Nephron (organoid): ENCODE data around the gene VRK2.

Source experiments
- H3K27ac Mint-ChIP-seq, 3 experiments: 2 replicates each; pipeline ENCODE4 v1.8.0; 2020; ENCODE audit warnings: mixed read lengths in 3 of 3, mild to moderate bottlenecking in 2 of 3, moderate library complexity in 1 of 3
- H3K27me3 Mint-ChIP-seq: 2 replicates; pipeline ENCODE4 v1.8.0; 2021; ENCODE audit warnings: low read depth, mild to moderate bottlenecking, moderate library complexity, mixed read lengths
- H3K36me3 Mint-ChIP-seq: 2 replicates; pipeline ENCODE4 v1.8.0; 2020; ENCODE audit warnings: low read depth, mixed read lengths
- H3K4me1 Mint-ChIP-seq: 2 replicates; pipeline ENCODE4 v1.8.0; 2020; ENCODE audit warnings: mixed read lengths
- H3K4me3 Mint-ChIP-seq, 3 experiments: 2 replicates each; pipeline ENCODE4 v1.8.0; 2020; ENCODE audit warnings: mild to moderate bottlenecking in 3 of 3, mixed read lengths in 3 of 3, moderate library complexity in 2 of 3
- H3K9me3 Mint-ChIP-seq: 2 replicates; pipeline ENCODE4 v1.8.0; 2020; ENCODE audit warnings: mixed read lengths
- TF ChIP-seq, protein P1 (sequence below), 3 experiments: fragments of 200-600 bp; sonication (generic); IDR thresholded peaks; one replicate each; pipeline ENCODE4 v1.5.0; 2021; ENCODE audit warnings: antibody characterized with exemption in 3 of 3; ENCODE audit not compliant: unreplicated experiment in 3 of 3

VRK2 gene

DNA sequence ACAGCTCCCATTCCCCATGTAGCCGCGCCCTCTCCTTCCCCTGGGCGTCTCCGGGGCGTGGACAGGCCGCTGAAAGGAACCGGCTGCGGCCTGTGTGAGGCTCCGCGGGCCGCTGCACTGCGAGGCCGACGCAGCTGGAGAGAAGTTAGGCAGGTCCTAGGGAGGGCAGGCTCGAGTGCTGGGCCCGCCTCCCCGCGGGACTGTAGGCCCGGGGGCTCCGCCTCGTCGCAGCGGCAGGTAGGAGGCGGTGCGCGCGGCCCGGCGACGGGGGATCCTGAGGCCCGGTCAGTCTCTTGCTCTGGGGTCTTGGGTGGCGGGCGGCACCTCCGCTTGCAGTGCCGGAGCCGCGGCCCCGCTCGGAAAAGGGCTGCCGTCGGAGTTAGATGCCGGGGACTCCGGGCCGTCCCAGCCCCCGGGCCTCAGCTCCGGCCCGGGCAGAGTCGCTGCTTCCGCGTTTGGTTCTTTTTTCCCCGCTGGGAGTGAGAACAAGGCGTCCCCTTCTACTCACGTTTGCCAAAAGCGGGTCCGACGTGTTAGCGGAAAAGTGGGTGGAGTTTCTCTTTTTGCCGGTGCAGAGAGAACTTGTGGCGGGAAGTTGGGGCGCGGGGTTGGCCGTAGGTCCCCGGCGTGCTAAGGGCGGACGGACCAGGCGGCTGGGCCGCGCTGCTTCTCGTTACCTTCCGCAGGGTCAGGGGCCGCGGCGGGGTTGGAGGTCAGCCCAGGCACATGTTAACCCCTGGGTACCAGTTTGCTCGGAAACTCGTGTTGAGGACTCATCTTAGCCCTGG lies at the start of gene VRK2:
VRK2 (plus strand) TSS at position 222 of the 788 bp plus-strand sequence. CDS start 2,026 bp downstream, outside the sequence.
- H3K4me1 Mint-ChIP-seq = peaks cover 14% of the 10 kb centered on the region
- H3K9me3 Mint-ChIP-seq = no peaks in the 10 kb centered on the region
- peaks cover 7% of the 10 kb centered on the region for H3K36me3 Mint-ChIP-seq
- H3K27ac Mint-ChIP-seq = peak within 1 kb of the TSS; percentile 95 to 99 (median 97)
- H3K27me3 Mint-ChIP-seq = no peaks in the 10 kb centered on the region
- TF ChIP-seq, protein P1, sequence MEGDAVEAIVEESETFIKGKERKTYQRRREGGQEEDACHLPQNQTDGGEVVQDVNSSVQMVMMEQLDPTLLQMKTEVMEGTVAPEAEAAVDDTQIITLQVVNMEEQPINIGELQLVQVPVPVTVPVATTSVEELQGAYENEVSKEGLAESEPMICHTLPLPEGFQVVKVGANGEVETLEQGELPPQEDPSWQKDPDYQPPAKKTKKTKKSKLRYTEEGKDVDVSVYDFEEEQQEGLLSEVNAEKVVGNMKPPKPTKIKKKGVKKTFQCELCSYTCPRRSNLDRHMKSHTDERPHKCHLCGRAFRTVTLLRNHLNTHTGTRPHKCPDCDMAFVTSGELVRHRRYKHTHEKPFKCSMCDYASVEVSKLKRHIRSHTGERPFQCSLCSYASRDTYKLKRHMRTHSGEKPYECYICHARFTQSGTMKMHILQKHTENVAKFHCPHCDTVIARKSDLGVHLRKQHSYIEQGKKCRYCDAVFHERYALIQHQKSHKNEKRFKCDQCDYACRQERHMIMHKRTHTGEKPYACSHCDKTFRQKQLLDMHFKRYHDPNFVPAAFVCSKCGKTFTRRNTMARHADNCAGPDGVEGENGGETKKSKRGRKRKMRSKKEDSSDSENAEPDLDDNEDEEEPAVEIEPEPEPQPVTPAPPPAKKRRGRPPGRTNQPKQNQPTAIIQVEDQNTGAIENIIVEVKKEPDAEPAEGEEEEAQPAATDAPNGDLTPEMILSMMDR (IDR thresholded peaks at IDR 0.05; ENCODE audit: unreplicated experiment in 3 of 3) = peak in 1 of 3 experiments; percentile 20
- peak within 1 kb of the TSS; percentile 85 to 93 (median 92) for H3K4me3 Mint-ChIP-seq

DNA sequence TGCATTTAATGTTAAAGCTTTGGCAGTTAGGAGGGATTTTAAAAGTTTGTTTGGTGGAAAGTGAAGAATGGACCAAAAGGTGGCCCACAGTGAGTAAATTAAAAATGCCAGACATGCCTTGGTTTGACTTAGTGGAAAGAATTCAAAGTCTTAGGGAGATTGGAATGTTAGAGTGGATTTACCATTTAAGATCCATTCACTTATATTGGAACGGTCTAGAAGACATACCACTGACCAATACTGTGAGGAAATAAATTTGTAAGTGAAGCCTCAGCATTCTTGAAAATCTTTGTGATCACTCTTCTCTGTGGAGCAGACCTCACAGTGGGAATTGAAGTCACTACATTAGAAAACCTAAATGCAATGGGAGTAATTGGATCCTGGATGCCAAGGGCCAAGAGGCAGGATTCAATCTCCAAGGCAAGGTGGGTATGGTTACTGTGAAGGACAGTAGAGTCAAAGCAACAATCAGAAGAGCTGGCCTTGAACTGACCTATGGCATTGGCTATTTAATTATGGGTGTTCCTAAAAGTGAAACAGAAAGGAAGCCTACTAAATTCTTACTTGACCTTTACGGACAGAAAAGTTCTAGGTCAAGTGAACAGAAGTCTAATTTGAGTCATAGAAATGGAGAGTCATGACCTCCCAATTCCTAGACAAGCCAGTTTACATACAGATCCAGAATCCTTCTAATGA lies 40.2 kb upstream of the VRK2 start:
- Mint-ChIP-seq H3K36me3 (no peaks in the 10 kb centered on the region), H3K27me3 (no peaks in the 10 kb centered on the region), H3K4me3 (no peak overlapping the region), H3K4me1 (no peaks in the 10 kb centered on the region), H3K9me3 (no peaks in the 10 kb centered on the region), H3K27ac (no peak overlapping the region)
- TF ChIP-seq, protein P1 (IDR thresholded peaks at IDR 0.05; ENCODE audit: unreplicated experiment in 3 of 3) = no peak

- Mint-ChIP-seq H3K4me3 (no peak overlapping the region), H3K27ac (no peak overlapping the region), H3K36me3 (no peaks in the 10 kb centered on the region), H3K4me1 (no peaks in the 10 kb centered on the region), H3K9me3 (no peaks in the 10 kb centered on the region), H3K27me3 (no peaks in the 10 kb centered on the region)
- TF ChIP-seq, protein P1 (IDR thresholded peaks at IDR 0.05; ENCODE audit: unreplicated experiment in 3 of 3) = no peak
These were observed 39.7 kb upstream of the VRK2 start for GRCh38 chr2:58006952-58007284.

DNA sequence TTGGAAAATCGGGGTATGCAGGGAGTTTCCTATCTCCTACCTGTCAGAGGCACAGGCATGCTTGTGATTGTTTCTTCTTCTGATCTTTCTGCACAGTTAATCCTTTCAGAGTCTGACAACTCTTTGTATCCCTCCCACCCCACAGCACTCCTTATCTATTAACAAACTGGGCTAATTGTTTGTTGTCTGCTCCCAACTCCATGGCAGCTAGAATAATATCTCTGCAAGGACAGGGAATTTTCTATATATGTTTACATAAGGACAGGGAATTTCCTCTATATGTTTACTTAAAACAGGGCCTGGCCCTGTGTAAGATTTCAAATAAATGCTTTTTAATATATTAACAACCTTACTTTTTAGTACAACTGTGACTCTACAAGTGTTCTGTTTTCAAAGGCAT lies 36.0 kb upstream of the VRK2 start:
- H3K27ac Mint-ChIP-seq = no peak overlapping the region
- TF ChIP-seq, protein P1 (IDR thresholded peaks at IDR 0.05; ENCODE audit: unreplicated experiment in 3 of 3) = no peak
- H3K27me3 Mint-ChIP-seq = no peaks in the 10 kb centered on the region
- H3K36me3 Mint-ChIP-seq = no peaks in the 10 kb centered on the region
- H3K9me3 Mint-ChIP-seq = no peaks in the 10 kb centered on the region
- no peaks in the 10 kb centered on the region for H3K4me1 Mint-ChIP-seq
- H3K4me3 Mint-ChIP-seq = no peak overlapping the region

GRCh38 chr2:58019229-58019628 lies 27.4 kb upstream of the VRK2 start:
- Mint-ChIP-seq H3K36me3 (no peaks in the 10 kb centered on the region), H3K9me3 (peaks cover 3% of the 10 kb centered on the region), H3K4me3 (no peak overlapping the region), H3K4me1 (no peaks in the 10 kb centered on the region), H3K27ac (no peak overlapping the region), H3K27me3 (peaks cover 4% of the 10 kb centered on the region)
- TF ChIP-seq, protein P1 (IDR thresholded peaks at IDR 0.05; ENCODE audit: unreplicated experiment in 3 of 3) = no peak
